HepG2 (cell line): Measurements from ENCODE around the gene SACS. TPM values are rescaled to one million over a fixed set of nuclear protein-coding genes. Genes with fewer than 3 reads are reported as not detected.

ENCODE experiments used
- BORCS8-MEF2B ChIP-seq: sonication (generic); formaldehyde crosslinking; IDR thresholded peaks from 2 replicates; pipeline ENCODE4 v1.8.0; 2022; ENCODE audit warnings: mild to moderate bottlenecking, missing genetic modification reagents
- HMG20A ChIP-seq: IDR thresholded peaks from 2 replicates; pipeline ENCODE4 v1.6.1; 2016; ENCODE audit warnings: borderline replicate concordance
- KDM2A ChIP-seq: sonication (generic); formaldehyde crosslinking; IDR thresholded peaks from 2 replicates; pipeline ENCODE4 v1.4.0; 2020; ENCODE audit warnings: low read depth, missing genetic modification reagents, borderline replicate concordance
- MTF2 ChIP-seq: sonication (generic); formaldehyde crosslinking; IDR thresholded peaks from 2 replicates; pipeline ENCODE4 v1.5.0; 2020; ENCODE audit warnings: missing genetic modification reagents, borderline replicate concordance
- PRPF4 ChIP-seq: fragments of 200-400 bp; formaldehyde crosslinking; IDR thresholded peaks from 2 replicates; pipeline ENCODE4 v1.6.1; 2016; ENCODE audit warnings: low read length, low read depth; ENCODE audit not compliant: poor library complexity, severe bottlenecking
- ZFAT ChIP-seq: sonication (generic); formaldehyde crosslinking; conservative IDR thresholded peaks from 2 replicates; pipeline ENCODE4 v1.8.1; 2023; ENCODE audit warnings: missing genetic modification reagents, inconsistent platforms
- ZMYM3 ChIP-seq: sonication (generic); formaldehyde crosslinking; IDR thresholded peaks from 2 replicates; pipeline ENCODE4 v1.5.1; 2020; ENCODE audit warnings: mild to moderate bottlenecking, missing genetic modification reagents
- ZNF644 ChIP-seq: IDR thresholded peaks from 2 replicates; pipeline ENCODE4 v1.6.1; 2016; ENCODE audit warnings: low read depth
- ZNF670 ChIP-seq: sonication (generic); formaldehyde crosslinking; IDR thresholded peaks from 2 replicates; pipeline ENCODE4 v1.8.0; 2022; ENCODE audit warnings: mild to moderate bottlenecking, missing genetic modification reagents, borderline replicate concordance
- ZNF879 ChIP-seq: sonication (generic); formaldehyde crosslinking; IDR thresholded peaks from 2 replicates; pipeline ENCODE4 v1.8.1; 2023; ENCODE audit warnings: missing genetic modification reagents
- ZSCAN25 ChIP-seq: sonication (generic); formaldehyde crosslinking; IDR thresholded peaks from 2 replicates; pipeline ENCODE4 v1.8.0; 2022; ENCODE audit warnings: mild to moderate bottlenecking, missing genetic modification reagents
- polyA plus RNA-seq, 8 experiments: library from polyadenylated mRNA; depleted of rRNA in 3 of 8; stranded (reverse) in 7 of 8; unstranded in 1 of 8; fragments of >200 nt; fragmentation: Illumina TruSeq in 4 of 8; extraction: Trizol in 4 of 8; gene quantifications; 2 replicates each; pipeline versions ENCODE4 v1.2.1 to v1.2.3, GENCODE V29; 2011 to 2016; ENCODE audit warnings: low read depth in 4 of 8, missing spikeins in 1 of 8, mixed read lengths in 1 of 8; ENCODE audit not compliant: insufficient read depth in 1 of 8
- total RNA-seq, 5 experiments: library from RNA; depleted of rRNA; stranded (reverse); fragments of >200 nt; fragmentation: Illumina TruSeq; extraction: Trizol; gene quantifications; 2 replicates each; pipeline ENCODE4 v1.2.3, GENCODE V29; 2016; ENCODE audit warnings: low read depth in 1 of 5
- TF ChIP-seq, protein P1 (sequence below), 2 experiments: IDR thresholded peaks; 2 replicates each; pipeline ENCODE4 v1.6.1; 2011 to 2012; ENCODE audit warnings: low read length in 2 of 2, borderline replicate concordance in 1 of 2, low read depth in 1 of 2, mild to moderate bottlenecking in 1 of 2, moderate library complexity in 1 of 2
- TF ChIP-seq, protein P2 (sequence below): sonication (generic); formaldehyde crosslinking; IDR thresholded peaks from 2 replicates; pipeline ENCODE4 v1.4.0; 2020; ENCODE audit warnings: mild to moderate bottlenecking, missing genetic modification reagents
- TF ChIP-seq, protein P3 (sequence below): IDR thresholded peaks from 2 replicates; pipeline ENCODE4 v1.6.1; 2016; ENCODE audit warnings: low read depth
- TF ChIP-seq, protein P4 (sequence below): sonication (generic); formaldehyde crosslinking; IDR thresholded peaks from 2 replicates; pipeline ENCODE4 v1.5.0; 2020; ENCODE audit warnings: mild to moderate bottlenecking, missing genetic modification reagents, borderline replicate concordance
- TF ChIP-seq, protein P5 (sequence below): sonication (generic); IDR thresholded peaks from 2 replicates; pipeline ENCODE4 v1.6.1; 2016; ENCODE audit warnings: low read depth, borderline replicate concordance

The SACS gene
- total and polyA plus RNA-seq, 2 of the 13 experiments (the other 11 are each of a cell fraction or from before 2014, with no cell fraction given) = 4.0 to 15.7 TPM

DNA sequence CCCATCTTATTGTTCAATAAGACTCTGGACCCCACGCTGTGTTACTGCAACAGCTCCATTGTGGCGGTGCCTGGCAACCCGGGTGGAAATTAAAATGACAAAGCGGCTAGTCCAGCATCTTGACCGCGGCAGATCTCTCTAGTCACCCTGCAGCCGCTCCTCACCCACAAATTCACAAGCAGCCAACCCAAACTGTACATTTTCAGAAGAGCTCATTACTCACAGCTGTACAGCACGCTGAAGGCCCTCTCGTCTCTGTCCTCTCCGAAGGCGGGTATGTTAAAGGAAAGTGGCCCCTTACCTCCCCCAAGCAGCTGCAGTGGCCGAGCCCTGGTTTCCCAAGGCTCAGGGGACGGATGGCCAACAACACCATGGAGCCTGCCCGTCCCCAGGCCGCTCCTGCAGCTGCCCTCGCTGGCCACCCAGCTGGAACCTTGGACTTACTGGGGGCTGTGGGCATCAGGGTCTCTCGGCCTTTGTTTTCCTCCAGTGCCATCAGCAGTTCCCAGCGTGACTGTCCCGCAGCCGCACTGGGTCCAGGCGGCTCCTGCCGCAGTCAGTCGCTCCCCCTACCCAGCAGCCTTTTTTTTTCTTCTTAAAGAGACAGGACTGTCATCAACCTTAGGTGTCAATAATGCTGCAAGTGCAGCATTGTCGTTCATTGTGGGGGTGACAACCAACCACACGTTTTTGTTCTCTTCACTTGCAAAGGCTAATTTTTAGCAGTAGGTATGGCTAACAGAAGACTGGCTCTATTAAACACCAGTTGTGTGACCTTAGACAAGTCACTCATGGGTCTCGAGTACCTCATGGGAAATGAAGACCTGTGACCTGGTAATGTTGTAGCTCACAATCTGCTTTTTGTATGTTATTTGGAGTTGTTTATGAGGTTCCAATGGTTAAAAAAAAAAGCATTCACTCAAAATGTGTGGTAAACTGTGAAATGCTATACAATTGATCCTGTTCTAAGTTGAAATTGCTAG lies at the start of gene SACS (continued):
- TF ChIP-seq MTF2 (CRISPR knock-in tag) = no peak
- TF ChIP-seq KDM2A (CRISPR knock-in tag) = peak; percentile 22; the same call in 1 of the 2 replicates
- TF ChIP-seq, protein P1, sequence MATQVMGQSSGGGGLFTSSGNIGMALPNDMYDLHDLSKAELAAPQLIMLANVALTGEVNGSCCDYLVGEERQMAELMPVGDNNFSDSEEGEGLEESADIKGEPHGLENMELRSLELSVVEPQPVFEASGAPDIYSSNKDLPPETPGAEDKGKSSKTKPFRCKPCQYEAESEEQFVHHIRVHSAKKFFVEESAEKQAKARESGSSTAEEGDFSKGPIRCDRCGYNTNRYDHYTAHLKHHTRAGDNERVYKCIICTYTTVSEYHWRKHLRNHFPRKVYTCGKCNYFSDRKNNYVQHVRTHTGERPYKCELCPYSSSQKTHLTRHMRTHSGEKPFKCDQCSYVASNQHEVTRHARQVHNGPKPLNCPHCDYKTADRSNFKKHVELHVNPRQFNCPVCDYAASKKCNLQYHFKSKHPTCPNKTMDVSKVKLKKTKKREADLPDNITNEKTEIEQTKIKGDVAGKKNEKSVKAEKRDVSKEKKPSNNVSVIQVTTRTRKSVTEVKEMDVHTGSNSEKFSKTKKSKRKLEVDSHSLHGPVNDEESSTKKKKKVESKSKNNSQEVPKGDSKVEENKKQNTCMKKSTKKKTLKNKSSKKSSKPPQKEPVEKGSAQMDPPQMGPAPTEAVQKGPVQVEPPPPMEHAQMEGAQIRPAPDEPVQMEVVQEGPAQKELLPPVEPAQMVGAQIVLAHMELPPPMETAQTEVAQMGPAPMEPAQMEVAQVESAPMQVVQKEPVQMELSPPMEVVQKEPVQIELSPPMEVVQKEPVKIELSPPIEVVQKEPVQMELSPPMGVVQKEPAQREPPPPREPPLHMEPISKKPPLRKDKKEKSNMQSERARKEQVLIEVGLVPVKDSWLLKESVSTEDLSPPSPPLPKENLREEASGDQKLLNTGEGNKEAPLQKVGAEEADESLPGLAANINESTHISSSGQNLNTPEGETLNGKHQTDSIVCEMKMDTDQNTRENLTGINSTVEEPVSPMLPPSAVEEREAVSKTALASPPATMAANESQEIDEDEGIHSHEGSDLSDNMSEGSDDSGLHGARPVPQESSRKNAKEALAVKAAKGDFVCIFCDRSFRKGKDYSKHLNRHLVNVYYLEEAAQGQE (IDR thresholded peaks at IDR 0.05; ENCODE audit: borderline replicate concordance in 1 of 2, low read depth in 1 of 2, low read length in 2 of 2) = no peak
- no peak for TF ChIP-seq PRPF4
- TF ChIP-seq ZSCAN25 (CRISPR knock-in tag) = 0 out of 2 replicates have a peak, but pooled peaks have one; percentile 63
- 0 out of 2 replicates have a peak, but pooled peaks have one; percentile 10 for TF ChIP-seq ZMYM3 (CRISPR knock-in tag)
- TF ChIP-seq ZNF670 (CRISPR knock-in tag) = 0 out of 2 replicates have a peak, but pooled peaks have one; percentile 28
- TF ChIP-seq, protein P2, sequence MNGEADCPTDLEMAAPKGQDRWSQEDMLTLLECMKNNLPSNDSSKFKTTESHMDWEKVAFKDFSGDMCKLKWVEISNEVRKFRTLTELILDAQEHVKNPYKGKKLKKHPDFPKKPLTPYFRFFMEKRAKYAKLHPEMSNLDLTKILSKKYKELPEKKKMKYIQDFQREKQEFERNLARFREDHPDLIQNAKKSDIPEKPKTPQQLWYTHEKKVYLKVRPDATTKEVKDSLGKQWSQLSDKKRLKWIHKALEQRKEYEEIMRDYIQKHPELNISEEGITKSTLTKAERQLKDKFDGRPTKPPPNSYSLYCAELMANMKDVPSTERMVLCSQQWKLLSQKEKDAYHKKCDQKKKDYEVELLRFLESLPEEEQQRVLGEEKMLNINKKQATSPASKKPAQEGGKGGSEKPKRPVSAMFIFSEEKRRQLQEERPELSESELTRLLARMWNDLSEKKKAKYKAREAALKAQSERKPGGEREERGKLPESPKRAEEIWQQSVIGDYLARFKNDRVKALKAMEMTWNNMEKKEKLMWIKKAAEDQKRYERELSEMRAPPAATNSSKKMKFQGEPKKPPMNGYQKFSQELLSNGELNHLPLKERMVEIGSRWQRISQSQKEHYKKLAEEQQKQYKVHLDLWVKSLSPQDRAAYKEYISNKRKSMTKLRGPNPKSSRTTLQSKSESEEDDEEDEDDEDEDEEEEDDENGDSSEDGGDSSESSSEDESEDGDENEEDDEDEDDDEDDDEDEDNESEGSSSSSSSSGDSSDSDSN (CRISPR knock-in tag) = 0 out of 2 replicates have a peak, but pooled peaks have one; percentile 15
- TF ChIP-seq ZFAT (CRISPR knock-in tag) = no peak
- TF ChIP-seq BORCS8-MEF2B (CRISPR knock-in tag) = no peak; the same call in 1 of the 2 replicates
- TF ChIP-seq, protein P3, sequence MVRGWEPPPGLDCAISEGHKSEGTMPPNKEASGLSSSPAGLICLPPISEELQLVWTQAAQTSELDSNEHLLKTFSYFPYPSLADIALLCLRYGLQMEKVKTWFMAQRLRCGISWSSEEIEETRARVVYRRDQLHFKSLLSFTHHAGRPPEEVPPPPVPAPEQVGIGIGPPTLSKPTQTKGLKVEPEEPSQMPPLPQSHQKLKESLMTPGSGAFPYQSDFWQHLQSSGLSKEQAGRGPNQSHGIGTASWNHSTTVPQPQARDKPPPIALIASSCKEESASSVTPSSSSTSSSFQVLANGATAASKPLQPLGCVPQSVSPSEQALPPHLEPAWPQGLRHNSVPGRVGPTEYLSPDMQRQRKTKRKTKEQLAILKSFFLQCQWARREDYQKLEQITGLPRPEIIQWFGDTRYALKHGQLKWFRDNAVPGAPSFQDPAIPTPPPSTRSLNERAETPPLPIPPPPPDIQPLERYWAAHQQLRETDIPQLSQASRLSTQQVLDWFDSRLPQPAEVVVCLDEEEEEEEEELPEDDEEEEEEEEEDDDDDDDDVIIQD (CRISPR knock-in tag) = no peak
- peak; percentile 45; the same call in 1 of the 2 replicates for TF ChIP-seq ZNF644 (CRISPR knock-in tag)
- no peak for TF ChIP-seq ZNF879 (CRISPR knock-in tag)
- TF ChIP-seq, protein P4, sequence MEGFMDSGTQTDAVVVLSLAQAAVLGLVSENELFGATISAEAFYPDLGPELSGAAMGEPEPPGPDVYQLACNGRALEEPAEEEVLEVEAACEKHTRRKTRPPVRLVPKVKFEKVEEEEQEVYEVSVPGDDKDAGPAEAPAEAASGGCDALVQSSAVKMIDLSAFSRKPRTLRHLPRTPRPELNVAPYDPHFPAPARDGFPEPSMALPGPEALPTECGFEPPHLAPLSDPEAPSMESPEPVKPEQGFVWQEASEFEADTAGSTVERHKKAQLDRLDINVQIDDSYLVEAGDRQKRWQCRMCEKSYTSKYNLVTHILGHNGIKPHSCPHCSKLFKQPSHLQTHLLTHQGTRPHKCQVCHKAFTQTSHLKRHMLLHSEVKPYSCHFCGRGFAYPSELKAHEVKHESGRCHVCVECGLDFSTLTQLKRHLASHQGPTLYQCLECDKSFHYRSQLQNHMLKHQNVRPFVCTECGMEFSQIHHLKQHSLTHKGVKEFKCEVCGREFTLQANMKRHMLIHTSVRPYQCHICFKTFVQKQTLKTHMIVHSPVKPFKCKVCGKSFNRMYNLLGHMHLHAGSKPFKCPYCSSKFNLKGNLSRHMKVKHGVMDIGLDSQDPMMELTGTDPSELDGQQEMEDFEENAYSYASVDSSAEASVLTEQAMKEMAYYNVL (CRISPR knock-in tag) = no peak
- no peak for TF ChIP-seq HMG20A
- TF ChIP-seq, protein P5, sequence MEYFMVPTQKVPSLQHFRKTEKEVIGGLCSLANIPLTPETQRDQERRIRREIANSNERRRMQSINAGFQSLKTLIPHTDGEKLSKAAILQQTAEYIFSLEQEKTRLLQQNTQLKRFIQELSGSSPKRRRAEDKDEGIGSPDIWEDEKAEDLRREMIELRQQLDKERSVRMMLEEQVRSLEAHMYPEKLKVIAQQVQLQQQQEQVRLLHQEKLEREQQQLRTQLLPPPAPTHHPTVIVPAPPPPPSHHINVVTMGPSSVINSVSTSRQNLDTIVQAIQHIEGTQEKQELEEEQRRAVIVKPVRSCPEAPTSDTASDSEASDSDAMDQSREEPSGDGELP = 0 out of 2 replicates have a peak, but pooled peaks have one; percentile 27
